HL-60 (cell line): Measurements from ENCODE around the gene ELL2.

Experiments
- DNase-seq, 2 experiments: peaks; one replicate each; pipeline ENCODE4 v3.0.0-alpha.2; 2010 to 2020; ENCODE audit warnings: low read depth in 1 of 2, low spot score in 1 of 2
- H3K27ac ChIP-seq: fragments of 250-450 bp; sonication (Bioruptor Pico); replicated peaks from 2 replicates; pipeline ENCODE4 v1.5.1; 2020; ENCODE audit warnings: mild to moderate bottlenecking, moderate library complexity
- H3K27me3 ChIP-seq: fragments of 250-450 bp; sonication (Bioruptor Pico); 2 replicates; pipeline ENCODE4 v1.5.1; 2021; ENCODE audit warnings: mild to moderate bottlenecking, moderate library complexity; ENCODE audit not compliant: insufficient read depth, poor library complexity, severe bottlenecking
- H3K4me3 ChIP-seq: replicated peaks from 2 replicates; pipeline ENCODE4 v1.5.1; 2011; ENCODE audit warnings: mild to moderate bottlenecking, control low read depth, low read length; ENCODE audit not compliant: insufficient read depth
- CTCF ChIP-seq: IDR thresholded peaks from one replicate; pipeline ENCODE4 v1.5.1; 2011; ENCODE audit warnings: low read length, control low read depth, inconsistent platforms; ENCODE audit not compliant: insufficient read depth
- GABPA ChIP-seq: IDR thresholded peaks from 2 replicates; pipeline ENCODE4 v1.6.1; 2012; ENCODE audit warnings: low read depth
- POLR2AphosphoS5 ChIP-seq: IDR thresholded peaks from 2 replicates; pipeline ENCODE4 v1.6.1; 2012; ENCODE audit warnings: low read depth
- REST ChIP-seq: IDR thresholded peaks from 2 replicates; pipeline ENCODE4 v1.6.1; 2012; ENCODE audit warnings: low read depth; ENCODE audit not compliant: insufficient replicate concordance
- SPI1 ChIP-seq: IDR thresholded peaks from 2 replicates; pipeline ENCODE4 v1.6.1; 2012; ENCODE audit warnings: low read depth, mild to moderate bottlenecking, borderline replicate concordance

ELL2 gene

GRCh38 chr5:95878417-95879323, 83.0 kb downstream of the ELL2 start:
- Histone ChIP-seq H3K4me3 (no peak overlapping the region), H3K27me3 (no peaks in the 10 kb centered on the region), H3K27ac (no peak overlapping the region)
- DNase-seq = no peak
- no peak for TF ChIP-seq CTCF
- TF ChIP-seq GABPA = no peak
- no peak for TF ChIP-seq REST
- no peak for TF ChIP-seq POLR2AphosphoS5
- no peak for TF ChIP-seq SPI1

GRCh38 chr5:95876782-95877181, 84.9 kb downstream of the ELL2 start:
- no peak for DNase-seq
- TF ChIP-seq REST = no peak
- no peak for TF ChIP-seq POLR2AphosphoS5
- TF ChIP-seq CTCF = no peak
- TF ChIP-seq GABPA = no peak
- no peak for TF ChIP-seq SPI1
- H3K27ac ChIP-seq = no peak overlapping the region
- no peak overlapping the region for H3K4me3 ChIP-seq
- no peaks in the 10 kb centered on the region for H3K27me3 ChIP-seq

- no peak for TF ChIP-seq SPI1
- no peak for TF ChIP-seq GABPA
- no peak for TF ChIP-seq CTCF
- no peak overlapping the region for H3K27ac ChIP-seq
- DNase-seq = no peak
- no peak overlapping the region for H3K4me3 ChIP-seq
- no peaks in the 10 kb centered on the region for H3K27me3 ChIP-seq
Observed at GRCh38 chr5:95874246-95874645, 87.4 kb downstream of the ELL2 start.
